ENCODE measurements around the gene POLK. TPM values are rescaled to one million over a fixed set of nuclear protein-coding genes. Genes with fewer than 3 reads are reported as not detected.
"Not testable (repeated sequence)": the region's sequence is repeated elsewhere in the genome, so short reads cannot be mapped to it uniquely, and the experiment has no call there.

The POLK gene
- total RNA-seq, 2 experiments from 2014 or later = 16.0 to 29.5 TPM

GRCh38 chr5:75610201-75610600 is 98.5 kb downstream of the POLK start:
- H3K4me1 ChIP-seq (ENCODE audit: insufficient read depth, low read length, poor library complexity, severe bottlenecking) = no peaks in the 10 kb centered on the region

GRCh38 chr5:75610859-75611310 is 99.2 kb downstream of the POLK start:
- CTCF ChIA-PET (ENCODE audit: unreplicated experiment); intact Hi-C loops (cut with micrococcal nuclease; ENCODE audit: unreplicated experiment); BruUV-seq (replicated peaks); H3K79me2 ChIP-seq (ENCODE audit: insufficient read depth, low read depth, low read length); H3K9me2 ChIP-seq (ENCODE audit: insufficient read depth, low read length); H3K27ac ChIP-seq (ENCODE audit: low read depth, low read length, poor library complexity, severe bottlenecking); H2AFZ ChIP-seq (ENCODE audit: low read length); POLR2A ChIA-PET; H3K9me3 ChIP-seq (ENCODE audit: low read length); H3K4me3 ChIP-seq (ENCODE audit: low read depth, low read length, poor library complexity, severe bottlenecking); H3K36me3 ChIP-seq (ENCODE audit: insufficient read depth, low read length); H3K4me1 ChIP-seq (ENCODE audit: insufficient read depth, low read length, poor library complexity, severe bottlenecking); H4K20me1 ChIP-seq (ENCODE audit: insufficient read depth, low read length); DNase-seq (ENCODE audit: low spot score); H3K4me2 ChIP-seq (ENCODE audit: low read length): not testable (repeated sequence)

More at GRCh38 chr5:75610201-75610600, 98.5 kb downstream of the POLK start:
- no peak for DNase-seq (ENCODE audit: low spot score)
- no peaks in the 10 kb centered on the region for H3K79me2 ChIP-seq (ENCODE audit: insufficient read depth, low read depth, low read length)
- intact Hi-C loops (cut with micrococcal nuclease; ENCODE audit: unreplicated experiment) = no loop called here
- no peak overlapping the region for H3K4me2 ChIP-seq (ENCODE audit: low read length)
- no peaks in the 10 kb centered on the region for H4K20me1 ChIP-seq (ENCODE audit: insufficient read depth, low read length)
- H3K27ac ChIP-seq (ENCODE audit: low read depth, low read length, poor library complexity, severe bottlenecking) = no peak overlapping the region
- H3K9me2 ChIP-seq (ENCODE audit: insufficient read depth, low read length) = no peaks in the 10 kb centered on the region
- TF ChIP-seq CTCF (conservative IDR thresholded peaks at IDR 0.05; ENCODE audit: low read length) (no peak), EZH2phosphoT487 (IDR thresholded peaks at IDR 0.05; ENCODE audit: borderline replicate concordance, low read depth, low read length) (no peak)
- POLR2A ChIA-PET = no interaction called here
- no TSS peak for BruUV-seq (replicated peaks)
- no peaks in the 10 kb centered on the region for H3K9me3 ChIP-seq (ENCODE audit: low read length)
- CTCF ChIA-PET (ENCODE audit: unreplicated experiment) = no interaction called here
- no peak overlapping the region for H3K4me3 ChIP-seq (ENCODE audit: low read depth, low read length, poor library complexity, severe bottlenecking)
- no peak overlapping the region for H2AFZ ChIP-seq (ENCODE audit: low read length)
- no peaks in the 10 kb centered on the region for H3K36me3 ChIP-seq (ENCODE audit: insufficient read depth, low read length)

GRCh38 chr5:75611311-75612225 is 99.9 kb downstream of the POLK start, which contains the start of gene ANKDD1B:
TSS of gene ANKDD1B (plus strand) at chr5:75611453. CDS start at chr5:75611635, 182 bp downstream.
- no peaks in the 10 kb centered on the region for H3K9me2 ChIP-seq (ENCODE audit: insufficient read depth, low read length)
- POLR2A ChIA-PET = interaction anchor here (0.8 kb wide), 1 partner anchor 102 kb away, joined by 3 read pairs; no protein-coding TSS in a partner anchor
- H2AFZ ChIP-seq (ENCODE audit: low read length) = no peak within 1 kb of the TSS
- no peaks in the 10 kb centered on the region for H3K79me2 ChIP-seq (ENCODE audit: insufficient read depth, low read depth, low read length)
- no peaks in the 10 kb centered on the region for H3K36me3 ChIP-seq (ENCODE audit: insufficient read depth, low read length)
- no peak within 1 kb of the TSS for H3K4me2 ChIP-seq (ENCODE audit: low read length)
- intact Hi-C loops (cut with micrococcal nuclease; ENCODE audit: unreplicated experiment) = no loop called here
- BruUV-seq (replicated peaks) = no TSS peak
- H4K20me1 ChIP-seq (ENCODE audit: insufficient read depth, low read length) = no peaks in the 10 kb centered on the region
- no peak within 1 kb of the TSS for H3K27ac ChIP-seq (ENCODE audit: low read depth, low read length, poor library complexity, severe bottlenecking)
- no peak for DNase-seq (ENCODE audit: low spot score)
- CTCF ChIA-PET (ENCODE audit: unreplicated experiment) = no interaction called here
- H3K9me3 ChIP-seq (ENCODE audit: low read length) = no peaks in the 10 kb centered on the region
- no peak within 1 kb of the TSS for H3K4me3 ChIP-seq (ENCODE audit: low read depth, low read length, poor library complexity, severe bottlenecking)
- TF ChIP-seq EZH2phosphoT487 (IDR thresholded peaks at IDR 0.05; ENCODE audit: borderline replicate concordance, low read depth, low read length) (no peak), CTCF (conservative IDR thresholded peaks at IDR 0.05; ENCODE audit: low read length) (no peak)
- H3K4me1 ChIP-seq (ENCODE audit: insufficient read depth, low read length, poor library complexity, severe bottlenecking) = no peaks in the 10 kb centered on the region
